Measurements from ENCODE around the gene SPOPL.
"Not testable (repeated sequence)": the region's sequence is repeated elsewhere in the genome, so short reads cannot be mapped to it uniquely, and the experiment has no call there.

SPOPL gene

GRCh38 chr2:138531913-138532312, 30.3 kb downstream of the SPOPL start:
- DNase-seq, result no peak

GRCh38 chr2:138534791-138535190, 33.2 kb downstream of the SPOPL start:
- DNase-seq, result no peak

DNA sequence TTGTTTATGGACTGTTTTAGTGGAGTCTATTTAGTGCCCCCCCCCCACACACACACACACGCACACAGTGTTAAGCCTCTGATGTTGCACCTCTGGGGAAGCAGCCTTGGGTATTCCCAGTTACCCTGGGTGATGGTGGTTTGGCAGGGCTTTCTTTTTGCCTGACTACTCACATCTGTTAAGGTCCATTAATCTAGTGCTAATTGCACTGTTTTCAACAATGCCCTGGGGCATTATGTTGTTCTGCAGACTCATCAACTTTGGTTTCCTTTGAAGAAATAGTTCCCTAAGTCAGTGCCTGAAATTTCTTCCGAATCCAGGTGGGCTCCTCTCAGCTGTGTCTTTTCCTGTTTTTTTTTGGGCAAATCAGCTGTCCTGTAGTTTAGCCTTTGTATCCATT, 34.7 kb downstream of the SPOPL start:
- DNase-seq, result no peak

- DNase-seq, result no peak
Measured at GRCh38 chr2:138536740-138537139, 35.2 kb downstream of the SPOPL start.

DNA sequence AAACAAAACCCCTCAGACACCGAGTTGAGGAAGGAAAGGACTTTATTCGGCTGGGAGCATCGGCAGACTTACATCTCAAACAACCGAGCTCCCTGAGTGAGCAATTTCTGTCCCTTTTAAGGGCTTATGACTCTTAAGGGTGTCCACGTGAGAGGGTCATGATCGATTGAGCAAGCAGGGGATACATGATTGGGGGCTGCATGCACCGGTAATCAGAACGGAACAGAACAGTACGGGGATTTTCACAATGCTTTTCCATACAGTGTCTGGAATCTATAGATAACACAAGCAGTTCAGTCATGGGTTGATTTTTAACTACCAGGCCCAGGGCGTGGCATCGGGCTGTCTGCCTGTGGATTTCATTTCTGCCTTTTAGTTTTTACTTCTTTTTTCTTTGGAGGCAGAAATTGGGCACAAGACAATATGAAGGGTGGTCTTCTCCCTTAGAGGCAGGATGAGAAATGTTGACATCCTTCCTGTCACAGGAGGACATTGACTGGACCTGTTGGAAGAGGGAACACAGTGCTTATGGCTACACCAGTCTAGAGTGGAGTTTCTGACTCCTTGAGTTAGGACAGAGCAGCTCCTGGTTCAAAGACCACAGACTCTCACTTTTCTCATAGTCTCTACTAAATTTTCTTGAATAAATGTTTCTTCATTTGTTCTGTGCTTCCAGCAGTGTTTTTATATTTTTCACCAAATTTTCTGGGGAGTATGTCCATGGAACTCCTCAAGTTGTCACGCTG, 35.8 kb downstream of the SPOPL start:
- DNase-seq, result no peak

DNA sequence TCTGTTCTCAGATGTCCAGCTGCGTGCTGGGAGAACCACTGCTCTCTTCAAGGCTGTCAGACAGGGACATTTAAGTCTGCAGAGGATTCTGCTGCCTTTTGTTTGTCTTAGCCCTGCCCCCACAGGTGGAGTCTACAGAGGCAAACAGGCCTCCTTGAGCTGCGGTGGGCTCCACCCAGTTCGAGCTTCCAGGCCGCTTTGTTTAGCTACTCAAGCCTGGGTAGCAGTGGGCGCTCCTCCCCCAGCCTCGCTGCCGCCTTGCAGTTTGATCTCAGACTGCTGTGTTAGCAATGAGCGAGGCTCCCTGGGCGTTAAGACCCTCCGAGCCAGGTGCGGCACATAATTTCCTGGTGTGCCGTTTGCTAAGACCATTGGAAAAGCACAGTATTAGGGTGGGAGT, 42.6 kb downstream of the SPOPL start:
- DNase-seq, result not testable (repeated sequence)

GRCh38 chr2:138548796-138549195, 47.2 kb downstream of the SPOPL start:
- DNase-seq, result no peak

- no peak for DNase-seq
Measured at GRCh38 chr2:138550172-138550571, 48.6 kb downstream of the SPOPL start.

GRCh38 chr2:138550670-138551287, 49.2 kb downstream of the SPOPL start:
- DNase-seq, result no peak

- no peak for DNase-seq
Measured at GRCh38 chr2:138554123-138554522, 52.6 kb downstream of the SPOPL start.

- DNase-seq, result no peak
Measured at GRCh38 chr2:138559641-138560040, 58.1 kb downstream of the SPOPL start.

- no peak for DNase-seq
Measured at GRCh38 chr2:138564586-138565229, 63.1 kb downstream of the SPOPL start.

DNA sequence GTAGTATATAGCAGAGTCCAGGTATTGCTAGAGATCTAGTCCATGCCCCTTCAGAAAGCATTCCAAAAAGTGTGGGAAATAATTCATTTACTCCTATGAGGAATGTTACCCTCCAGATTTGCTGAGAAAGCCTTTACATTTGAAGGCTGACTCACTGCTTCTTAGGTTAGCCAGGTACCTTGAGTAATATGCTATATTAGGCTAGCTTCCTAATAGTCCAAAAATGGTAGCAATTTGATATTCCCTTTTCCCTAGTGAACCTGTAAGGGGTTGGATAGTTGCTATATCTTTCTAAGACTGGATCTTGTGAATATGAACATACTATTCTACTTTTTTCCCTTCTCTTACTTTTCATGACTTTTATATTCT, 63.6 kb downstream of the SPOPL start:
- DNase-seq, result no peak

- DNase-seq, result no peak
Measured at GRCh38 chr2:138572318-138572717, 70.7 kb downstream of the SPOPL start.

- DNase-seq, result no peak
Measured at GRCh38 chr2:138577066-138577465, 75.5 kb downstream of the SPOPL start.

GRCh38 chr2:138579556-138579955, 78.0 kb downstream of the SPOPL start:
- no peak for DNase-seq

- DNase-seq, result no peak
Measured at GRCh38 chr2:138581909-138582308, 80.3 kb downstream of the SPOPL start.

GRCh38 chr2:138589663-138590062, 88.1 kb downstream of the SPOPL start:
- no peak for DNase-seq

GRCh38 chr2:138596403-138596802, 94.8 kb downstream of the SPOPL start:
- no peak for DNase-seq

- no peak for DNase-seq
Measured at GRCh38 chr2:138600732-138601457, 99.3 kb downstream of the SPOPL start.

DNA sequence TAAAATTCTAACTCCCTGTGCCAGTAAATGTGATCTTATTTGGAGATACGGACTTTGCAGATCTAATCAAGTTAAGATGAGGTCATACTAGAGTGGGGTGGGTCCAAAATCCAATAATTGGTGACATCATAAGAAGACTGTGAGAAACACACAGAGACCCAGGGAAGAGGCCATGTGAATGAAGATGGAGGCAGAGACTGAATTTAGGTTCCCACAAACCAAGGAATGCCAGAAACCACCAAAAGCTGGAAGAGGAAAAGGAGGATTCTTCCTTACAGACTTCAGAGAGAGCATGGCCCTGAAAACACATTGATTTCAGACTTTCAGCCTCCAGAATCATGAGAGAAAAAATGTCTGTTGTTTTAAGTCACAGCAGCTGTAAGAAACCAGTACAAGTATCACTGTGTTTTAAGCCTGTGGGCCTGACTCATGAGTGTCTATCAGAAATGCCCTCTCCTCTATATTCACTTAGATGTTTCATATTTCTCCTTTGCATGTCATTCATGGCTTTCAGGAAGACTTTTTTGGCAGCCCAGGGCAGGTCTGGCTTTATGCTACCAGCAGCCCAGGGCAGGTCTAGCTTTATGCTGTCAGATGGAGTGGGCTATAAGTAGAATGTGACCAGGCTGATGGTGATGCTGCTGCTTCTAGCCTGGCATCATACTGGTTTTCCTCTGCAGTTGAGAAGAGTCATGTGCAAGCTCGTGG, 100.0 kb downstream of the SPOPL start:
- no peak for DNase-seq

DNA sequence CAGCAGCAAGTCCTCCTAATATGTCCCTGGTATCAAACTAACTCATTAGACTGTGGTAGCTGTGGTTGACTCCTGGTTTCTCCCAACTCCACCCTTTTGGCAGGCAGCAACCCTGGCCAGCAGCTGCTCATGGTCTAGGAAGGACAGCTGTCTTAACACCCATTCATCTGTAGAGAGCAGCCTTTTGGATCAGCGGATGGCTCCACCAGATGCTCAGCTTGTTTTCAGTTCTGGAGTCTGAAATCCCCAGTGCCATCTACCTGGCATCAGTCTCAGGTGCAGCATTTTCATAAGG, 100.5 kb downstream of the SPOPL start:
- no peak for DNase-seq

DNA sequence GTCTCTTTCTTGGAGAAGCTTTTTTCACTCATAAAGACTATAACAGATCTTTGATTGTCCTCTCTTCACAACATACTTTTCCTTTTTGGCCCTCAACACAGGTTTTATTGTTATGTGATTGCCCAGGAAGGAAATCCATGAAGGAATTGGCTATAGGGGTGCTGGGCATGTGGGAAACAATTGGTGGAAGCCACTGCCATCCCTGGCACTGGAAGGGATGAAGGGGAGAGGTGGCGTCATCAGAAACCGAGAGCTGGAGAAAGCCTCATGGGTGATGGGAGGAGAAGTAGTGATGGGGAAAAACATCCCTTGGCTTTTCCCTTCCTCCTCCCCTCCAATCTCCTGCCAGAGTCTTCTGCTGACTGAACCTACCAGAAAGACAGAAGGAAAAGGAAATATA, 106.2 kb downstream of the SPOPL start:
- no peak for DNase-seq
